OCI-LY1 (cell line): ENCODE data around the gene HMCN2.

Source experiments
- H2AFZ ChIP-seq: fragments of 200-600 bp; sonication (generic), shearing (Covaris generic); 2 replicates; pipeline ENCODE4 v1.6.0; 2014; ENCODE audit warnings: antibody characterized with exemption, mild to moderate bottlenecking, low read length
- H3F3A ChIP-seq: fragments of 200-600 bp; sonication (generic), shearing (Covaris generic); 2 replicates; pipeline ENCODE4 v1.6.0; 2014; ENCODE audit warnings: mild to moderate bottlenecking, antibody characterized with exemption, low read length, moderate library complexity; ENCODE audit not compliant: insufficient read depth
- H3K27ac ChIP-seq: fragments of 200-600 bp; sonication (generic); 2 replicates; pipeline ENCODE4 v1.5.1; 2014; ENCODE audit warnings: low read length, mixed run types, mild to moderate bottlenecking, low read depth; ENCODE audit not compliant: poor library complexity, severe bottlenecking
- H3K27me3 ChIP-seq: fragments of 200-600 bp; sonication (generic); 2 replicates; pipeline ENCODE4 v1.6.0; 2014; ENCODE audit warnings: antibody characterized with exemption, mild to moderate bottlenecking, low read length, moderate library complexity; ENCODE audit not compliant: insufficient read depth
- H3K36me3 ChIP-seq: fragments of 200-600 bp; sonication (generic); 2 replicates; pipeline ENCODE4 v1.6.1; 2014; ENCODE audit warnings: mild to moderate bottlenecking, antibody characterized with exemption, low read length, moderate library complexity, mixed read lengths; ENCODE audit not compliant: insufficient read depth
- H3K4me1 ChIP-seq: fragments of 200-600 bp; sonication (generic); 2 replicates; pipeline ENCODE4 v1.5.1; 2014; ENCODE audit warnings: mild to moderate bottlenecking, low read length, moderate library complexity; ENCODE audit not compliant: insufficient read depth, severe bottlenecking
- H3K4me2 ChIP-seq: fragments of 200-600 bp; sonication (generic), shearing (Covaris generic); 2 replicates; pipeline ENCODE4 v1.6.1; 2014; ENCODE audit warnings: low read length
- H3K4me3 ChIP-seq: fragments of 200-600 bp; sonication (generic); 2 replicates; pipeline ENCODE4 v1.5.1; 2014; ENCODE audit warnings: low read length, low read depth, mild to moderate bottlenecking, mixed read lengths; ENCODE audit not compliant: poor library complexity, severe bottlenecking
- H3K79me2 ChIP-seq: fragments of 200-600 bp; shearing (Covaris generic); 2 replicates; pipeline ENCODE4 v1.6.1; 2016; ENCODE audit warnings: mixed run types, low read length, mixed read lengths; ENCODE audit not compliant: insufficient read depth
- H3K9ac ChIP-seq: fragments of 200-600 bp; sonication (generic), shearing (Covaris generic); 2 replicates; pipeline ENCODE4 v1.6.1; 2014; ENCODE audit warnings: mild to moderate bottlenecking, low read length, mixed read lengths
- H3K9me2 ChIP-seq: fragments of 200-600 bp; sonication (generic), shearing (Covaris generic); 2 replicates; pipeline ENCODE4 v1.6.1; 2014; ENCODE audit warnings: low read depth, mild to moderate bottlenecking, low read length, mixed read lengths
- H3K9me3 ChIP-seq: fragments of 200-600 bp; shearing (Covaris generic); 2 replicates; pipeline ENCODE4 v1.6.1; 2014; ENCODE audit warnings: low read length, mixed read lengths
- H4K20me1 ChIP-seq: fragments of 200-600 bp; sonication (generic), shearing (Covaris generic); 2 replicates; pipeline ENCODE4 v1.6.0; 2016; ENCODE audit warnings: mild to moderate bottlenecking, low read length; ENCODE audit not compliant: insufficient read depth
- EZH2 ChIP-seq: fragments of 200-600 bp; sonication (generic), shearing (Covaris generic); IDR thresholded peaks from 2 replicates; pipeline ENCODE4 v1.8.0; 2017; ENCODE audit warnings: borderline replicate concordance, mixed run types, mild to moderate bottlenecking, antibody characterized with exemption, low read length, moderate library complexity, mixed read lengths
- TF ChIP-seq, protein P1 (sequence below): fragments of 200-600 bp; sonication (generic), shearing (Covaris generic); IDR thresholded peaks from 2 replicates; pipeline ENCODE4 v1.5.1; 2017; ENCODE audit warnings: mild to moderate bottlenecking, antibody characterized with exemption, low read length, moderate library complexity, mixed read lengths

The HMCN2 gene

DNA sequence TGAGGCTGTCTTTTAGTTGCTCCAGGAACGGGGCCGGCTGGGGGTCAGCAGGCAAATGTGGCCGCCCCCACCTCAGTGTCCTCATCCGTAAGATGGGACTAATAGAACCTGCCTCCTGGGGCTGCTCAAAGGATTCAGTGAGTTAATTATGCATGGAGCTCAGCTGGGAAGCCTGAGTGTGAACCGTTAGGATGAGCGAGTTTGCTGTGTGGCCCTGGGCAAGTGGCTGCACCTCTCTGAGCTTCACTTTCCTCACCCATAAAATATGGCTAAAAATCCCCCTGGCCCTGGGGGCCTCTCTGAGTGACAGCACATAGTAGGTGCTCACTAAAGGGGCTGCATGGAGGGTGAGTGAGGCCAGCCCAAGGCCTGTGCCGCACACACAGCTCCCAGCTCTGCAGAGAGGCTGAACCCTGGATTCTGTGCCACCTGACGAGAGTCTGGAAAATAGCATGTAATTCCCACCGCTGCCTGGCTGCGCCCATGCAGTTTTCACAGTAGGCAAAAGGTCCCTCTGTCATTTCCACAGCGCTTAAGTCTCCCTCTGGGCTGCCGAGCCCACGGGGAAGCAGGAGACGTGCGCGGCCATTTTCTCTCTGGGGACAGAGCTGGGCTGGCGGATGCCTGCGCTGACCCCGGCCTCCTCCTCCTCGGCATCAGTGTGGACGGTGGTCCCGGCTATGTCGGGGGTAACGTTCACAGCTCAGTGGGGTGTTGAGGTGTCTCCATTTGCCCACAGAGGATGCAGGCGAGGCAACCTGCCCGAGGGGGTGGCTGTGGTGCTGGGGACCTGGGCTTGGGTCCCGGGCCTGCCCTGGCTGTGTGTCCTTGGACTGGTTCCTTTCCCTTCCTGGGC is 197.4 kb downstream of the HMCN2 start:
- Histone ChIP-seq H3K4me1 (no peaks in the 10 kb centered on the region), H2AFZ (no peak overlapping the region), H3K36me3 (no peaks in the 10 kb centered on the region)

DNA sequence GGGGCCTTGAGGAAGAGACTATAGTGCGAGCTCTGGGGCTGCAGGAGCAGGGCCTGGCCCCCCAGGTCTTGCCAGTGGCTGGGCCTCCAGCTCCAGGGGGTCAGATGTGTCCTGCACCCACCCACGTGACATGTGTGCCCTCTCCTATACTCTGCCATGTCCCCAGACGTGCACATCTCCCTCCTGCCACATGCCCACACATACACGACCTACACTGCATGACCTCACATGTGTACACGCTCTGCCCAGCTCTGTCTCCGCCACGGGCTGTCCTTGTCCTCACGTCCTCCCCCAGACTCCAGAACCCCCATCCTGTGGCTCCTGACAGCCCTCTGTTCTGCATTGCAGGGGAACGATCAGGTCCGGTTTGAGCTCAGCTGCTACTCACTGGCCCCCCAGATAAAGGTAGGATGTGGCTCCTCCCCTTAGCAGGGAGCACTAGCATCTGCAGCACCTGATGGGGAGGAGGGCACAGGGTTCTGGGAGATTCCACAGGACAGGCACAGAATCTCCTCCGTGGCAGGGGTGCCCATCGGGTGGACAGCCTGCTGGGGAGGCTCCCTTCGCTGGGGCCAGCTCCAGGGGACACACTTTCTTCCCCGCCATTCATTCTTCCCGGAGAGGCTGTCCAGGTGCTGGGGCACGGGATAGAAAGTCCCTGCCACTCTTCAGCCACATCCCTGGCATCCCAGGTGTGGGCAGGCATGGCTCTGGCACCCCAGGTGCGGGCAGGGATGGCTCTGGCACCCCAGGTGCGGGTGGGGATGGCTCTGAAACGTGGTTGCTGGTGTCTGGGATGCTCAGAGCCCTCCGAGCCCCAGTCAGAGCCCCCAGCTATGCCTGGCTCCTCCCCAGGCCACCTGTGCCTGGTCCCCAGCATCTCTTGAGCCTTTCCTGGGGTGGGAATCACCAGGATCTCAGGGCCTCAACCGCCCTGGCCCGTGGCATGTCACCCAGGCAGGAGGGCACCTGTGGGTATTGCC is 198.5 kb downstream of the HMCN2 start:
- H4K20me1 ChIP-seq, result no peaks in the 10 kb centered on the region
- H2AFZ ChIP-seq, result no peak overlapping the region
- H3K4me2 ChIP-seq, result no peak overlapping the region
- no peaks in the 10 kb centered on the region for H3K36me3 ChIP-seq
- H3K79me2 ChIP-seq, result no peaks in the 10 kb centered on the region
- H3K4me3 ChIP-seq, result no peak overlapping the region
- no peak overlapping the region for H3K27ac ChIP-seq
- no peaks in the 10 kb centered on the region; the same call in 1 of the 2 replicates for H3K27me3 ChIP-seq
- TF ChIP-seq, protein P1, sequence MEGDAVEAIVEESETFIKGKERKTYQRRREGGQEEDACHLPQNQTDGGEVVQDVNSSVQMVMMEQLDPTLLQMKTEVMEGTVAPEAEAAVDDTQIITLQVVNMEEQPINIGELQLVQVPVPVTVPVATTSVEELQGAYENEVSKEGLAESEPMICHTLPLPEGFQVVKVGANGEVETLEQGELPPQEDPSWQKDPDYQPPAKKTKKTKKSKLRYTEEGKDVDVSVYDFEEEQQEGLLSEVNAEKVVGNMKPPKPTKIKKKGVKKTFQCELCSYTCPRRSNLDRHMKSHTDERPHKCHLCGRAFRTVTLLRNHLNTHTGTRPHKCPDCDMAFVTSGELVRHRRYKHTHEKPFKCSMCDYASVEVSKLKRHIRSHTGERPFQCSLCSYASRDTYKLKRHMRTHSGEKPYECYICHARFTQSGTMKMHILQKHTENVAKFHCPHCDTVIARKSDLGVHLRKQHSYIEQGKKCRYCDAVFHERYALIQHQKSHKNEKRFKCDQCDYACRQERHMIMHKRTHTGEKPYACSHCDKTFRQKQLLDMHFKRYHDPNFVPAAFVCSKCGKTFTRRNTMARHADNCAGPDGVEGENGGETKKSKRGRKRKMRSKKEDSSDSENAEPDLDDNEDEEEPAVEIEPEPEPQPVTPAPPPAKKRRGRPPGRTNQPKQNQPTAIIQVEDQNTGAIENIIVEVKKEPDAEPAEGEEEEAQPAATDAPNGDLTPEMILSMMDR, result no peak
- no peak for TF ChIP-seq EZH2
- H3K9ac ChIP-seq, result no peak overlapping the region
- no peaks in the 10 kb centered on the region for H3K9me3 ChIP-seq
- H3F3A ChIP-seq, result no peaks in the 10 kb centered on the region
- H3K9me2 ChIP-seq, result no peaks in the 10 kb centered on the region
- no peaks in the 10 kb centered on the region for H3K4me1 ChIP-seq

More for the DNA sequence above, 197.4 kb downstream of the HMCN2 start:
- no peaks in the 10 kb centered on the region for H3K79me2 ChIP-seq
- H4K20me1 ChIP-seq, result no peaks in the 10 kb centered on the region
- no peaks in the 10 kb centered on the region; the same call in 1 of the 2 replicates for H3K27me3 ChIP-seq
- H3K9me2 ChIP-seq, result no peaks in the 10 kb centered on the region
- H3K4me2 ChIP-seq, result no peak overlapping the region
- H3K27ac ChIP-seq, result no peak overlapping the region
- H3K4me3 ChIP-seq, result no peak overlapping the region
- H3F3A ChIP-seq, result no peaks in the 10 kb centered on the region
- no peak overlapping the region for H3K9ac ChIP-seq
- TF ChIP-seq, protein P1, result no peak
- no peak for TF ChIP-seq EZH2
- no peaks in the 10 kb centered on the region for H3K9me3 ChIP-seq

DNA sequence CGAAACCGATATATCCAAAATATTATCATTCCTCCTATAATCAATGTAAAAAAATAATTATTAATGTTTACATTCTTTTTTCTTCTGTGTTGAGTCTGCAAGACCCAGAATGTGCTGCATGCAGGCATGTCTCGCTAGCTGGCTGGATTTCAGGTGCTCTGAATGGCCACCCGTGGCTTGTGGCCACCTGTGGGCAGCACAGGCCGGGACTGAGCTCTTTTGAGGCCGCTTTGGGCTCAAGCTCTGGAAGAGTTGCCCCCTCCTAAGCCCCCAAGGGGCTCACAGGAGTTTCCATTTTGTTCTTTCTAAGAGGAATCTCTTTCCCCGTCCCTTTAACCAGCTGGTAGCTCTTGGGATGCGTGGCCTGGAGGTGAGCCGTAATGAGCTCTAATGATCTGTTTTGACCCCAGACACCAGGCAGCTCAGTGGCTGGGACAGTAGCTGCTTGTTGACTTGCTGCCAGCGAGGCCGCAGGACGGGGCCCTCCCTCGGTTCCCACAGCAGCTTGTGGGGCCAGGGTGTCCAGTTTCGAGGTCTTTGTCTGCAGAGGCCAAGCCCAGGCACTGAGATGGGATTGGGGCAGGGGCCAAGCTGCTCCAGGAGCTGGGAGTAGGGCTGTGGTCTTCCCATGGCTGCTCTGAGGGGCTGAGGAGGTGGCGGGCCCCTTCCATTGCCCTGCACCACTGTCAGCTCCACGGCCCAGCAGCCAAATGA is 200.0 kb downstream of the HMCN2 start:
- Histone ChIP-seq H3K4me1 (no peaks in the 10 kb centered on the region), H3F3A (no peaks in the 10 kb centered on the region), H4K20me1 (no peaks in the 10 kb centered on the region), H3K9ac (no peak overlapping the region), H3K79me2 (no peaks in the 10 kb centered on the region), H3K36me3 (no peaks in the 10 kb centered on the region), H3K27ac (no peak overlapping the region), H3K27me3 (peaks cover 6% of the 10 kb centered on the region; the same call in 1 of the 2 replicates), H3K4me2 (no peak overlapping the region), H3K4me3 (no peak overlapping the region), H2AFZ (no peak overlapping the region), H3K9me2 (no peaks in the 10 kb centered on the region), H3K9me3 (no peaks in the 10 kb centered on the region)
- TF ChIP-seq, protein P1, result no peak
- TF ChIP-seq EZH2, result no peak
